Measurements from ENCODE around the gene UXS1. TPM values are rescaled to one million over a fixed set of nuclear protein-coding genes. Genes with fewer than 3 reads are reported as not detected.

UXS1 gene
- total RNA-seq, 2 donors from 2014 or later = 43.0 to 44.6 TPM

- Histone ChIP-seq H3K9me3 (ENCODE audit: control insufficient read depth, low read length) (peaks cover under 1% of the 10 kb centered on the region), H3K27ac (ENCODE audit: low read depth, low read length) (no peak overlapping the region), H3K27me3 (ENCODE audit: control insufficient read depth, insufficient read depth, low read length, poor library complexity, severe bottlenecking) (no peaks in the 10 kb centered on the region), H3K9ac (ENCODE audit: extremely low read depth, low read length, poor library complexity, severe bottlenecking) (no peak overlapping the region), H3K4me3 (ENCODE audit: low read length) (no peak overlapping the region), H3K4me1 (ENCODE audit: control insufficient read depth, insufficient read depth, low read length) (no peaks in the 10 kb centered on the region), H3K36me3 (ENCODE audit: control insufficient read depth, insufficient read depth, low read length) (no peaks in the 10 kb centered on the region)
- H3K36me3 Mint-ChIP-seq (ENCODE audit: low read depth) = no peaks in the 10 kb centered on the region
- H3K9me3 Mint-ChIP-seq = peaks cover 5% of the 10 kb centered on the region
- H3K4me3 Mint-ChIP-seq = no peak overlapping the region
- TF ChIP-seq CTCF (conservative IDR thresholded peaks at IDR 0.05) = no peak
- peaks cover 3% of the 10 kb centered on the region for H3K27me3 Mint-ChIP-seq (ENCODE audit: insufficient read depth)
- peak overlapping the region; percentile 66 for H3K27ac Mint-ChIP-seq
- DNase-seq = no peak
- WGBS, 2 experiments (ENCODE audit: insufficient coverage in 1 of 2, insufficient read length in 1 of 2) = 77 to 83% methylated on average over 10 to 12 of the region's 12 CpGs
- H3K4me1 Mint-ChIP-seq = peaks cover 7% of the 10 kb centered on the region
Observed at GRCh38 chr2:106054880-106055655, 139.0 kb downstream of the UXS1 start.

- Mint-ChIP-seq H3K36me3 (ENCODE audit: low read depth) (no peaks in the 10 kb centered on the region), H3K27me3 (ENCODE audit: insufficient read depth) (peaks cover 3% of the 10 kb centered on the region), H3K9me3 (peaks cover 5% of the 10 kb centered on the region), H3K27ac (no peak overlapping the region), H3K4me1 (peaks cover 7% of the 10 kb centered on the region), H3K4me3 (no peak overlapping the region)
- Histone ChIP-seq H3K9me3 (ENCODE audit: control insufficient read depth, low read length) (no peaks in the 10 kb centered on the region), H3K9ac (ENCODE audit: extremely low read depth, low read length, poor library complexity, severe bottlenecking) (no peak overlapping the region), H3K36me3 (ENCODE audit: control insufficient read depth, insufficient read depth, low read length) (no peaks in the 10 kb centered on the region), H3K27ac (ENCODE audit: low read depth, low read length) (no peak overlapping the region), H3K4me3 (ENCODE audit: low read length) (no peak overlapping the region), H3K27me3 (ENCODE audit: control insufficient read depth, insufficient read depth, low read length, poor library complexity, severe bottlenecking) (no peaks in the 10 kb centered on the region), H3K4me1 (ENCODE audit: control insufficient read depth, insufficient read depth, low read length) (no peaks in the 10 kb centered on the region)
- TF ChIP-seq CTCF (conservative IDR thresholded peaks at IDR 0.05) = no peak
- 78 to 92% methylated on average over 3 to 8 of the region's 9 CpGs for WGBS, 2 experiments (ENCODE audit: insufficient coverage in 1 of 2, insufficient read length in 1 of 2)
- DNase-seq = no peak
Observed at GRCh38 chr2:106054321-106054720, 139.8 kb downstream of the UXS1 start.

GRCh38 chr2:106053581-106053980, 140.5 kb downstream of the UXS1 start:
- H3K4me1 ChIP-seq (ENCODE audit: control insufficient read depth, insufficient read depth, low read length) = no peaks in the 10 kb centered on the region
- no peak overlapping the region for H3K27ac Mint-ChIP-seq
- TF ChIP-seq CTCF (conservative IDR thresholded peaks at IDR 0.05) = no peak
- no peaks in the 10 kb centered on the region for H3K36me3 Mint-ChIP-seq (ENCODE audit: low read depth)
- no peaks in the 10 kb centered on the region for H3K27me3 ChIP-seq (ENCODE audit: control insufficient read depth, insufficient read depth, low read length, poor library complexity, severe bottlenecking)
- 91 to 93% methylated on average over 6 of the region's 6 CpGs for WGBS, 2 experiments (ENCODE audit: insufficient coverage in 1 of 2, insufficient read length in 1 of 2)
- H3K4me3 ChIP-seq (ENCODE audit: low read length) = no peak overlapping the region
- peaks cover 7% of the 10 kb centered on the region for H3K4me1 Mint-ChIP-seq
- DNase-seq = no peak
- peaks cover 3% of the 10 kb centered on the region for H3K27me3 Mint-ChIP-seq (ENCODE audit: insufficient read depth)
- H3K9me3 Mint-ChIP-seq = peaks cover 5% of the 10 kb centered on the region
- no peaks in the 10 kb centered on the region for H3K36me3 ChIP-seq (ENCODE audit: control insufficient read depth, insufficient read depth, low read length)
- no peak overlapping the region for H3K4me3 Mint-ChIP-seq
- no peak overlapping the region for H3K27ac ChIP-seq (ENCODE audit: low read depth, low read length)
- no peaks in the 10 kb centered on the region for H3K9me3 ChIP-seq (ENCODE audit: control insufficient read depth, low read length)
- no peak overlapping the region for H3K9ac ChIP-seq (ENCODE audit: extremely low read depth, low read length, poor library complexity, severe bottlenecking)

All from endodermal cell (in vitro differentiated cells).